Measurements from ENCODE around the gene THBS2. TPM values are rescaled to one million over a fixed set of nuclear protein-coding genes. Genes with fewer than 3 reads are reported as not detected.

The THBS2 gene
- total RNA-seq, 1 donor from 2014 or later = 18.6 TPM

- Mint-ChIP-seq H3K4me1 (peaks cover 16% of the 10 kb centered on the region), H3K27ac (no peak overlapping the region), H3K36me3 (peaks cover 2% of the 10 kb centered on the region), H3K9me3 (peaks cover 32% of the 10 kb centered on the region), H3K4me3 (no peak overlapping the region), H3K27me3 (ENCODE audit: low read depth) (no peaks in the 10 kb centered on the region)
- no peak for DNase-seq (ENCODE audit: low spot score in 2 of 2, unreplicated experiment in 2 of 2)
- TF ChIP-seq, protein P1, sequence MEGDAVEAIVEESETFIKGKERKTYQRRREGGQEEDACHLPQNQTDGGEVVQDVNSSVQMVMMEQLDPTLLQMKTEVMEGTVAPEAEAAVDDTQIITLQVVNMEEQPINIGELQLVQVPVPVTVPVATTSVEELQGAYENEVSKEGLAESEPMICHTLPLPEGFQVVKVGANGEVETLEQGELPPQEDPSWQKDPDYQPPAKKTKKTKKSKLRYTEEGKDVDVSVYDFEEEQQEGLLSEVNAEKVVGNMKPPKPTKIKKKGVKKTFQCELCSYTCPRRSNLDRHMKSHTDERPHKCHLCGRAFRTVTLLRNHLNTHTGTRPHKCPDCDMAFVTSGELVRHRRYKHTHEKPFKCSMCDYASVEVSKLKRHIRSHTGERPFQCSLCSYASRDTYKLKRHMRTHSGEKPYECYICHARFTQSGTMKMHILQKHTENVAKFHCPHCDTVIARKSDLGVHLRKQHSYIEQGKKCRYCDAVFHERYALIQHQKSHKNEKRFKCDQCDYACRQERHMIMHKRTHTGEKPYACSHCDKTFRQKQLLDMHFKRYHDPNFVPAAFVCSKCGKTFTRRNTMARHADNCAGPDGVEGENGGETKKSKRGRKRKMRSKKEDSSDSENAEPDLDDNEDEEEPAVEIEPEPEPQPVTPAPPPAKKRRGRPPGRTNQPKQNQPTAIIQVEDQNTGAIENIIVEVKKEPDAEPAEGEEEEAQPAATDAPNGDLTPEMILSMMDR (IDR thresholded peaks at IDR 0.05; ENCODE audit: unreplicated experiment) = no peak
Measured at GRCh38 chr6:169296170-169296569, 42.5 kb upstream of the THBS2 start.

- peak overlapping the region; percentile 77 for H3K27ac Mint-ChIP-seq
Measured at GRCh38 chr6:169293196-169293595, 39.5 kb upstream of the THBS2 start.

DNA sequence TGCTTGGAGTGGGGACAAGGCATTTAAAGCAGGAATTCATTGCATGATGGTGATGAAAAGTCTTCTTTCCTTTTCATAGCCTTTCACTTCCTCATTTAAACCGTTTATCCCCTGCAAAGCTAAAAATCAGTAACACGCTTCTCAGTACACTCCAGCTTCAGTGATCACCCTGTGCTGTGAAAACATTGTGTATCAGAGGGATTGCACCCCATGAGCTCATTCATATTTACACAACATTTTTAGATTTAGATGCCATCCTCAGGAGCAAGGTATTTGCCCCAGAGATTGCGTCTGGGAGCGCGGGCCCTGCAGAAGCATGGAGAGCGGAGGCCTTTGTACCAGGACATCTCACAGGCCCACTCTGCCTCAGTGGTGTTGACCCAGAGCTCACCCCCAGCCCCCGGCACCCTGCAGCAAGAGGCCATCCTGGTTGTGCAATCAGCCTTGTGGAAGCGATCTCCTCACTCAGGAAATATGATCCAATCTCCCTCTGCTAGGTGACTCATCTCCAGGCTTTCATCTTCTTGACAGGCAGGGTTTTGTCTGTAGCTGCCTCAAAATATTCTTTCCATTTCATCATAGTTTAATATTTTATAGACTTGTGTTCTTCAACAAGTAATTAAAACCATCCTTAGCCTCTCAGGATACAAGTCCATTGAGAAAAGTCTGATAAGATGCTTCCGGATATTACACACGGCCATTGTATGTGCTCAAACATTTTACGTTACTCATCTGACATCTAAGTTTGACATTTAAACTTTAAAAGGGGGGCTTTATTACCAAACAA is 38.9 kb upstream of the THBS2 start:
- H3K36me3 Mint-ChIP-seq = peaks cover 2% of the 10 kb centered on the region
- DNase-seq (ENCODE audit: low spot score in 2 of 2, unreplicated experiment in 2 of 2) = no peak
- peaks cover 18% of the 10 kb centered on the region for H3K9me3 Mint-ChIP-seq
- H3K27ac Mint-ChIP-seq = peak overlapping the region; percentile 81
- H3K4me1 Mint-ChIP-seq = peaks cover 16% of the 10 kb centered on the region
- TF ChIP-seq, protein P1 (IDR thresholded peaks at IDR 0.05; ENCODE audit: unreplicated experiment) = no peak
- H3K4me3 Mint-ChIP-seq = no peak overlapping the region
- peaks cover 2% of the 10 kb centered on the region for H3K27me3 Mint-ChIP-seq (ENCODE audit: low read depth)

More at GRCh38 chr6:169293196-169293595, 39.5 kb upstream of the THBS2 start:
- TF ChIP-seq, protein P1 (IDR thresholded peaks at IDR 0.05; ENCODE audit: unreplicated experiment) = no peak
- DNase-seq (ENCODE audit: low spot score in 2 of 2, unreplicated experiment in 2 of 2) = no peak
- H3K27me3 Mint-ChIP-seq (ENCODE audit: low read depth) = peaks cover under 1% of the 10 kb centered on the region
- no peak overlapping the region for H3K4me3 Mint-ChIP-seq
- peaks cover 2% of the 10 kb centered on the region for H3K36me3 Mint-ChIP-seq
- H3K9me3 Mint-ChIP-seq = peaks cover 23% of the 10 kb centered on the region
- H3K4me1 Mint-ChIP-seq = peaks cover 16% of the 10 kb centered on the region

DNA sequence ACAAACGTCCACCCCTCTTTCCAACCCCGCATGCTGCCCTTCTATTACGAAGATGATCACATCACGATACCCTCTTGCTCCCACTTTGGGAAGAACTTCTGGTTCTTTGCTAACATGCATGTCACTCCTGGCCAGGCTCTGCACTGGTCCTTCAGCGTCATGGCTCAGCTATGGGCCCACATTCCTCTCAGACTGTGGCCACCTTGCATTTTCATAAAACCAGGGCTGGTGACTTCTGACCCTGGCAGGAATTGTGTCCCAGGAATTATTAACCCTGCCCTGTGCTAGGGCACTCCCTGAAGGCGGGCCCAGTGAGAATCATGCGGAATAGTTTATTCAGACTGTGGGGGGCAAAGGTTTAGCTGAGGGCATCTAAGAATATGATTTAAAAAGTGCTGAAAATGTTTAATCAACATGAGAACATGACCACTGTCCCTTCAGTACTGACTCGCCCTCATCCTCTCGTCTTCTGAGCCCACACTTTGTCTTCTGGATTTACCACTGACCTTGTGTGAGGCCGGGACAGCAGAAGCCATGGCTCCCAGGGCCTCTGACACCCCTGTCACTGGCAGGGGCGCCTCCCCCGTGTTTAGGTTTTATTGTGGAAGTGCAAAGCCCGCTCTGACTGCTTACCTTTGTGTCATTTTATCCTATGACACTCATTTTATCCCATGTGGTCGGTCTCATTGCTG is 38.1 kb upstream of the THBS2 start:
- H3K4me1 Mint-ChIP-seq = peaks cover 16% of the 10 kb centered on the region
- H3K9me3 Mint-ChIP-seq = peaks cover 16% of the 10 kb centered on the region
- TF ChIP-seq, protein P1 (IDR thresholded peaks at IDR 0.05; ENCODE audit: unreplicated experiment) = no peak

GRCh38 chr6:169291148-169291547 is 37.5 kb upstream of the THBS2 start:
- no peak for DNase-seq (ENCODE audit: low spot score in 2 of 2, unreplicated experiment in 2 of 2)
- Mint-ChIP-seq H3K4me1 (peaks cover 16% of the 10 kb centered on the region), H3K36me3 (peaks cover 2% of the 10 kb centered on the region), H3K27ac (no peak overlapping the region), H3K4me3 (no peak overlapping the region), H3K27me3 (ENCODE audit: low read depth) (peaks cover 2% of the 10 kb centered on the region), H3K9me3 (peaks cover 13% of the 10 kb centered on the region)
- TF ChIP-seq, protein P1 (IDR thresholded peaks at IDR 0.05; ENCODE audit: unreplicated experiment) = no peak

More for the DNA sequence above, 38.1 kb upstream of the THBS2 start:
- peak overlapping the region; percentile 81 for H3K27ac Mint-ChIP-seq
- H3K36me3 Mint-ChIP-seq = peaks cover 2% of the 10 kb centered on the region
- H3K4me3 Mint-ChIP-seq = no peak overlapping the region
- DNase-seq (ENCODE audit: low spot score in 2 of 2, unreplicated experiment in 2 of 2) = no peak
- peaks cover 2% of the 10 kb centered on the region for H3K27me3 Mint-ChIP-seq (ENCODE audit: low read depth)

Measured in mesothelial cell of epicardium (in vitro differentiated cells).